HepG2 (cell line): Measurements from ENCODE around the gene JKAMP. TPM values are rescaled to one million over a fixed set of nuclear protein-coding genes. Genes with fewer than 3 reads are reported as not detected.

Experiments
- ARID2 ChIP-seq: sonication (generic); formaldehyde crosslinking; IDR thresholded peaks from 2 replicates; pipeline ENCODE4 v1.8.1; 2022; ENCODE audit warnings: mild to moderate bottlenecking, missing genetic modification reagents, borderline replicate concordance
- ARNT2 ChIP-seq: sonication (generic); formaldehyde crosslinking; IDR thresholded peaks from 2 replicates; pipeline ENCODE4 v1.8.0; 2022; ENCODE audit warnings: mild to moderate bottlenecking, low read depth, missing genetic modification reagents, moderate library complexity
- DDIT3 ChIP-seq: sonication (generic); formaldehyde crosslinking; IDR thresholded peaks from 2 replicates; pipeline ENCODE4 v1.4.0; 2020; ENCODE audit warnings: mild to moderate bottlenecking, missing genetic modification reagents
- FOSL1 ChIP-seq: sonication (generic); formaldehyde crosslinking; IDR thresholded peaks from 2 replicates; pipeline ENCODE4 v1.9.0; 2021; ENCODE audit warnings: missing genetic modification reagents, borderline replicate concordance
- HIVEP1 ChIP-seq: sonication (generic); formaldehyde crosslinking; IDR thresholded peaks from 2 replicates; pipeline ENCODE4 v1.4.0; 2020; ENCODE audit warnings: mild to moderate bottlenecking, missing genetic modification reagents
- HNRNPUL1 ChIP-seq: fragments of 200-400 bp; formaldehyde crosslinking; IDR thresholded peaks from 2 replicates; pipeline ENCODE4 v1.6.1; 2017; ENCODE audit warnings: low read depth, mild to moderate bottlenecking, low read length, moderate library complexity
- KLF15 ChIP-seq: sonication (generic); formaldehyde crosslinking; IDR thresholded peaks from 2 replicates; pipeline ENCODE4 v1.8.1; 2023; ENCODE audit warnings: borderline replicate concordance, mild to moderate bottlenecking, inconsistent platforms, missing genetic modification reagents, mixed read lengths
- MED13 ChIP-seq: sonication (generic); formaldehyde crosslinking; IDR thresholded peaks from 2 replicates; pipeline ENCODE4 v1.5.0; 2020; ENCODE audit warnings: missing genetic modification reagents
- POLR2A ChIP-seq, 2 experiments: IDR thresholded peaks; 2 replicates each; pipeline ENCODE4 v1.6.1; 2011; ENCODE audit warnings: low read depth in 2 of 2, low read length in 2 of 2, mild to moderate bottlenecking in 1 of 2, moderate library complexity in 1 of 2; ENCODE audit not compliant: insufficient read depth in 1 of 2
- REL ChIP-seq: sonication (generic); formaldehyde crosslinking; conservative IDR thresholded peaks from 2 replicates; pipeline ENCODE4 v1.8.0; 2022; ENCODE audit warnings: mild to moderate bottlenecking, missing genetic modification reagents, moderate library complexity
- TARDBP ChIP-seq: sonication (generic); formaldehyde crosslinking; IDR thresholded peaks from 2 replicates; pipeline ENCODE4 v1.8.0; 2022; ENCODE audit warnings: mild to moderate bottlenecking, missing genetic modification reagents
- TGIF2 ChIP-seq: IDR thresholded peaks from 2 replicates; pipeline ENCODE4 v1.6.1; 2016; ENCODE audit warnings: control low read depth, missing compliant biosample characterization
- XRCC5 ChIP-seq: fragments of 200-400 bp; formaldehyde crosslinking; optimal IDR thresholded peaks from 2 replicates; pipeline ENCODE3; 2017; ENCODE audit warnings: mild to moderate bottlenecking, low read length
- ZNF124 ChIP-seq: sonication (generic); formaldehyde crosslinking; IDR thresholded peaks from 2 replicates; pipeline ENCODE4 v1.4.0; 2020; ENCODE audit warnings: missing genetic modification reagents
- ZNF407 ChIP-seq: sonication (generic); formaldehyde crosslinking; IDR thresholded peaks from one replicate; pipeline ENCODE4 v1.5.1; 2020; ENCODE audit warnings: mild to moderate bottlenecking, missing genetic modification reagents; ENCODE audit errors: not compliant biosample characterization
- ZNF674 ChIP-seq: sonication (generic); formaldehyde crosslinking; IDR thresholded peaks from 2 replicates; pipeline ENCODE4 v1.5.0; 2020; ENCODE audit warnings: low read depth, mild to moderate bottlenecking, missing genetic modification reagents
- ZNF691 ChIP-seq: sonication (generic); formaldehyde crosslinking; IDR thresholded peaks from 2 replicates; pipeline ENCODE4 v1.4.0; 2020; ENCODE audit warnings: missing genetic modification reagents, low read depth, mild to moderate bottlenecking, borderline replicate concordance
- polyA plus RNA-seq, 8 experiments: library from polyadenylated mRNA; depleted of rRNA in 3 of 8; stranded (reverse) in 7 of 8; unstranded in 1 of 8; fragments of >200 nt; fragmentation: Illumina TruSeq in 4 of 8; extraction: Trizol in 4 of 8; gene quantifications; 2 replicates each; pipeline versions ENCODE4 v1.2.1 to v1.2.3, GENCODE V29; 2011 to 2016; ENCODE audit warnings: low read depth in 4 of 8, missing spikeins in 1 of 8, mixed read lengths in 1 of 8; ENCODE audit not compliant: insufficient read depth in 1 of 8
- total RNA-seq, 5 experiments: library from RNA; depleted of rRNA; stranded (reverse); fragments of >200 nt; fragmentation: Illumina TruSeq; extraction: Trizol; gene quantifications; 2 replicates each; pipeline ENCODE4 v1.2.3, GENCODE V29; 2016; ENCODE audit warnings: low read depth in 1 of 5
- TF ChIP-seq, protein P1 (sequence below): sonication (generic); formaldehyde crosslinking; IDR thresholded peaks from 2 replicates; pipeline ENCODE4 v1.8.1; 2023; ENCODE audit warnings: mild to moderate bottlenecking, missing genetic modification reagents

Gene JKAMP
- total and polyA plus RNA-seq, 2 of the 13 experiments (the other 11 are each of a cell fraction or from before 2014, with no cell fraction given): 56.4 to 135 TPM

GRCh38 chr14:59483819-59484638 lies at the start of gene JKAMP, which contains the start of gene L3HYPDH (continued):
- peak; percentile 79; the same call in 1 of the 2 replicates for TF ChIP-seq ZNF691
- peak; percentile 59; the same call in 1 of the 2 replicates for TF ChIP-seq FOSL1 (CRISPR knock-in tag)
- TF ChIP-seq, protein P1, sequence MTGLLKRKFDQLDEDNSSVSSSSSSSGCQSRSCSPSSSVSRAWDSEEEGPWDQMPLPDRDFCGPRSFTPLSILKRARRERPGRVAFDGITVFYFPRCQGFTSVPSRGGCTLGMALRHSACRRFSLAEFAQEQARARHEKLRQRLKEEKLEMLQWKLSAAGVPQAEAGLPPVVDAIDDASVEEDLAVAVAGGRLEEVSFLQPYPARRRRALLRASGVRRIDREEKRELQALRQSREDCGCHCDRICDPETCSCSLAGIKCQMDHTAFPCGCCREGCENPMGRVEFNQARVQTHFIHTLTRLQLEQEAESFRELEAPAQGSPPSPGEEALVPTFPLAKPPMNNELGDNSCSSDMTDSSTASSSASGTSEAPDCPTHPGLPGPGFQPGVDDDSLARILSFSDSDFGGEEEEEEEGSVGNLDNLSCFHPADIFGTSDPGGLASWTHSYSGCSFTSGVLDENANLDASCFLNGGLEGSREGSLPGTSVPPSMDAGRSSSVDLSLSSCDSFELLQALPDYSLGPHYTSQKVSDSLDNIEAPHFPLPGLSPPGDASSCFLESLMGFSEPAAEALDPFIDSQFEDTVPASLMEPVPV: peak; percentile 93
- peak; percentile 81; the same call in 1 of the 2 replicates for TF ChIP-seq REL (CRISPR knock-in tag)
- TF ChIP-seq KLF15 (CRISPR knock-in tag): peak; percentile 98; the same call in 1 of the 2 replicates
- peak; percentile 95 for TF ChIP-seq ARNT2
- no peak for TF ChIP-seq HNRNPUL1
- peak; percentile 77 for TF ChIP-seq XRCC5
- TF ChIP-seq ARID2 (CRISPR knock-in tag): peak; percentile 99
- peak; percentile 81 for TF ChIP-seq MED13 (CRISPR knock-in tag)
- peak; percentile 96 for TF ChIP-seq ZNF407 (CRISPR knock-in tag)
- peak; percentile 54 for TF ChIP-seq TGIF2 (CRISPR knock-in tag)
- TF ChIP-seq HIVEP1 (CRISPR knock-in tag): peak; percentile 95
- TF ChIP-seq POLR2A (IDR thresholded peaks at IDR 0.05; ENCODE audit: insufficient read depth in 1 of 2, low read depth in 2 of 2, low read length in 2 of 2): peak; percentile 94 to 98
- peak; percentile 90 for TF ChIP-seq TARDBP (CRISPR knock-in tag)
- no peak; the same call in 1 of the 2 replicates for TF ChIP-seq ZNF674 (CRISPR knock-in tag)
- TF ChIP-seq ZNF124 (CRISPR knock-in tag): peak; percentile 86
- TF ChIP-seq DDIT3 (CRISPR knock-in tag): no peak
